Mesenchymal stem cell (in vitro differentiated cells and primary cell): Measurements from ENCODE around the gene TMEFF2.
A peak's percentile ranks its signal among the peaks of the same experiment; 100 is the strongest.

Source experiments
- DNase-seq: peaks from one replicate; pipeline ENCODE4 v3.0.0-alpha.2; 2013
- H2AFZ ChIP-seq: one replicate; pipeline ENCODE4 v1.6.1; 2013; ENCODE audit warnings: low read depth, mild to moderate bottlenecking, control low read depth, inconsistent platforms, low read length, moderate library complexity
- H2AK5ac ChIP-seq: 2 replicates; pipeline ENCODE4 v1.6.1; 2013; ENCODE audit warnings: low read length, moderate library complexity, mild to moderate bottlenecking, inconsistent platforms; ENCODE audit not compliant: severe bottlenecking
- H2BK120ac ChIP-seq: one replicate; pipeline ENCODE4 v1.6.1; 2013; ENCODE audit warnings: low read depth, mild to moderate bottlenecking, inconsistent platforms, low read length, moderate library complexity
- H2BK12ac ChIP-seq, 2 experiments: one replicate each; pipeline ENCODE4 v1.6.1; 2013; ENCODE audit warnings: inconsistent platforms in 2 of 2, low read length in 2 of 2, mild to moderate bottlenecking in 2 of 2, moderate library complexity in 2 of 2, control low read depth in 1 of 2
- H2BK15ac ChIP-seq: one replicate; pipeline ENCODE4 v1.6.1; 2013; ENCODE audit warnings: mild to moderate bottlenecking, low read depth, inconsistent platforms; ENCODE audit not compliant: poor library complexity, severe bottlenecking
- H2BK5ac ChIP-seq: 2 replicates; pipeline ENCODE4 v1.6.1; 2013; ENCODE audit warnings: low read depth, mild to moderate bottlenecking, low read length, control low read depth, inconsistent platforms; ENCODE audit not compliant: poor library complexity, severe bottlenecking
- H3K14ac ChIP-seq, 2 experiments: one replicate each; pipeline ENCODE4 v1.6.1; 2013; ENCODE audit warnings: inconsistent platforms in 2 of 2, low read length in 2 of 2, control low read depth in 1 of 2, mild to moderate bottlenecking in 1 of 2, moderate library complexity in 1 of 2
- H3K18ac ChIP-seq, 2 experiments: one replicate each; pipeline ENCODE4 v1.6.1; 2013; ENCODE audit warnings: inconsistent platforms in 2 of 2, low read length in 2 of 2, control low read depth in 1 of 2, low read depth in 1 of 2, mild to moderate bottlenecking in 1 of 2
- H3K23ac ChIP-seq, 2 experiments: one replicate each; pipeline ENCODE4 v1.6.1; 2013; ENCODE audit warnings: inconsistent platforms in 2 of 2, low read length in 2 of 2, mild to moderate bottlenecking in 2 of 2, moderate library complexity in 2 of 2, control low read depth in 1 of 2
- H3K27ac ChIP-seq: 2 replicates; pipeline ENCODE4 v1.5.1; 2013; ENCODE audit warnings: mild to moderate bottlenecking, moderate library complexity, low read length, control low read depth, inconsistent platforms; ENCODE audit not compliant: poor library complexity, severe bottlenecking
- H3K27me3 ChIP-seq, 2 experiments: 2 replicates each; pipeline versions ENCODE4 v1.6.1 to v1.7.0; 2013; ENCODE audit warnings: low read length in 2 of 2, mild to moderate bottlenecking in 2 of 2, moderate library complexity in 2 of 2, control low read depth in 1 of 2, inconsistent platforms in 1 of 2; ENCODE audit not compliant: control insufficient read depth in 1 of 2, insufficient read depth in 1 of 2
- H3K36me3 ChIP-seq, 2 experiments: 2 replicates each; pipeline versions ENCODE4 v1.6.1 to v1.7.0; 2013; ENCODE audit warnings: low read length in 2 of 2, control low read depth in 1 of 2, inconsistent platforms in 1 of 2, low read depth in 1 of 2, mild to moderate bottlenecking in 1 of 2; ENCODE audit not compliant: insufficient read depth in 2 of 2, control insufficient read depth in 1 of 2
- H3K4ac ChIP-seq, 2 experiments: one replicate each; pipeline ENCODE4 v1.6.1; 2013; ENCODE audit warnings: inconsistent platforms in 2 of 2, low read length in 2 of 2, mild to moderate bottlenecking in 2 of 2, moderate library complexity in 2 of 2, control low read depth in 1 of 2, low read depth in 1 of 2
- H3K4me1 ChIP-seq: 2 replicates; pipeline ENCODE4 v1.6.1; 2013; ENCODE audit warnings: low read depth, low read length, control low read depth; ENCODE audit not compliant: control insufficient read depth, insufficient read depth
- H3K4me2 ChIP-seq: 2 replicates; pipeline ENCODE4 v1.6.1; 2013; ENCODE audit warnings: low read length, mild to moderate bottlenecking, inconsistent platforms; ENCODE audit not compliant: poor library complexity, severe bottlenecking
- H3K4me3 ChIP-seq, 2 experiments: 2 replicates each; pipeline versions ENCODE4 v1.5.1 to v1.7.0; 2013; ENCODE audit warnings: low read length in 2 of 2, mild to moderate bottlenecking in 2 of 2, control low read depth in 1 of 2, low read depth in 1 of 2; ENCODE audit not compliant: insufficient read depth in 1 of 2
- H3K79me1 ChIP-seq: replicated peaks from 2 replicates; pipeline ENCODE4 v1.6.1; 2013; ENCODE audit warnings: mild to moderate bottlenecking, control low read depth, low read length, inconsistent platforms; ENCODE audit not compliant: poor library complexity, severe bottlenecking
- H3K9ac ChIP-seq: 2 replicates; pipeline ENCODE4 v1.7.0; 2013; ENCODE audit warnings: mild to moderate bottlenecking, low read length, moderate library complexity
- H3K9me3 ChIP-seq: 2 replicates; pipeline ENCODE4 v1.7.0; 2013; ENCODE audit warnings: mild to moderate bottlenecking, low read length; ENCODE audit not compliant: control insufficient read depth
- H4K8ac ChIP-seq: one replicate; pipeline ENCODE4 v1.6.1; 2013; ENCODE audit warnings: inconsistent platforms, mild to moderate bottlenecking, low read length, moderate library complexity
- H4K91ac ChIP-seq: one replicate; pipeline ENCODE4 v1.6.1; 2013; ENCODE audit warnings: mild to moderate bottlenecking, low read length, inconsistent platforms
- WGBS: methylation state at CpG from one replicate; pipeline ENCODE4 v1.1.7; 2013; ENCODE audit warnings: mixed read lengths; 5-methylcytosine and 5-hydroxymethylcytosine counted together

The TMEFF2 gene

DNA sequence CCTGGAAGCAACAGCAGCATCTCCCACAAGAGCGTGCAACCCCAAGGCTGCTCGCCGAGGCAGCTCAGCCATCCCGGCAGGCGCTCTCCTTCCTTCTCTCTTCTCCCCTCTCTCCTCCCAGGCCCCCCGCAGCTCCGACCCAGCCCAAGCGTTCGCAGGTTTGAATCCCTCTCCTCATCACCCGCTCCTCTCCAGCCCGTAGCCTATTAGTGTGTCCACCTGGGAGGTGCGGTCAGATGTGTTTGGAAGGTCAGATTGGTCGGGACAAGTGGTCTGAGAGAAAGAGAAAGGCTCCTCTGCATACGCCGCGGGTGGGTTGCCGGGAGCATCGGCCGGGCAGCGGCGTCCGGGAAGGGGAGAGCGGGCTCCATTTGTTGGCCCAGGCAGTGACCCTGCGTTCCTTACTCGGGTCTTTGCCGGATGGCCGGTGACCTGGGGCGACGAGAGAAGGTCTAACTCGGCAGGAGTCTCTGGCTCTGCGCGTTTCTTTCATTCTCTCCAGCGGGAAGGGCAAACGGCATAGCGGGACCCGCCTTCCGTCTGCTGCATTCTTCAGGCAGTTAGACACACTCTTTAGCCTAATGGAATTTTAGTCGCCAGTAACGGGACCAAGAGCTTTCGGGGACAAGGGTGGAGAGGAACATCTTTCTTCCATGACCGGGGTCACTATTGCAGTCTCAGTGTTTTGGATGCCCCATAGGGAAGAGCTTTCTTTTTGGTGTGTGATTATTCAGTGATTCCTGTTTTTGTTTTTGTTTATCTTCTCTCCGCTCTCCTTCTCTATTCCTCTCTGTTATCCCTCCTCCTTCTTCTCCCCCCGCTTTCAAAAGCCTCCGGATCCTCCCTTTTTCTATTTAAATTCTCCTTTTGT lies 1.1 kb upstream of the TMEFF2 start:
- Histone ChIP-seq H4K8ac (no peak overlapping the region), H3K14ac (no peak overlapping the region), H2AK5ac (no peak overlapping the region), H3K9me3 (no peaks in the 10 kb centered on the region), H3K27me3 (peaks cover 5 to 88% of the 10 kb centered on the region in 2 experiments), H3K9ac (peak overlapping the region; percentile 56), H3K27ac (no peak overlapping the region), H3K4me2 (peak overlapping the region; percentile 80), H3K18ac (no peak overlapping the region), H2BK12ac (no peak overlapping the region), H3K4me3 (peak overlapping the region; percentile 64 to 85), H4K91ac (no peak overlapping the region), H2BK15ac (no peak overlapping the region), H2AFZ (peak overlapping the region; percentile 1), H3K79me1 (no peaks in the 10 kb centered on the region), H3K4ac (no peak overlapping the region), H3K23ac (no peak overlapping the region), H2BK5ac (no peak overlapping the region), H3K36me3 (no peaks in the 10 kb centered on the region), H2BK120ac (no peak overlapping the region), H3K4me1 (peaks cover 14% of the 10 kb centered on the region)
- WGBS: 1% methylated on average over 38 of the region's 44 CpGs
- DNase-seq: peak; percentile 52

DNA sequence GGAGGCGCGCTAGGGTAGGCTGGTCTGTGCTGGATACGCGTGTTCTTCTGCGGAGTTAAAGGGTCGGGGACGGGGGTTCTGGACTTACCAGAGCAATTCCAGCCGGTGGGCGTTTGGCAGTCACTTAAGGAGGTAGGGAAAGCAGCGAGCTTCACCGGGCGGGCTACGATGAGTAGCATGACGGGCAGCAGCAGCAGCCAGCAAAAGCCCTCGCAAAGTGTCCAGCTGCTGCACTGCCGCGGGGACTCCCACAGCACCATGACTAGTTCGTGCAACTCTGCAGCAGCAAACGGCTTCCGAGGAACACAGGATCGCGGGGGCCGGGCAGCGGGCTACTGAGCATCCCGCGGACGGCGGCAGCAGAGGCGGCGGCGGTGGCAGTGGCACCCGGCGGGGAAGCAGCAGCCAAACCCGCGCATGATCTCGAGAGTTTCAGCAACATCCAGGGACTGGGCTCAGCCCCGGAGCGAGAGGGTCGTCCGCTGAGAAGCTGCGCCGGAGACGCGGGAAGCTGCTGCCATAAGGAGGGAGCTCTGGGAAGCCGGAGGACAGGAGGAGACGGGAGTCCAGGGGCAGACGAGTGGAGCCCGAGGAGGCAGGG lies 368 bp downstream of the TMEFF2 start:
- Histone ChIP-seq H3K14ac (no peak overlapping the region), H3K23ac (peak overlapping the region in 1 of 2 experiments; percentile 50), H4K8ac (no peak overlapping the region), H4K91ac (no peak overlapping the region), H3K4me2 (peak overlapping the region; percentile 80), H3K36me3 (no peaks in the 10 kb centered on the region), H3K9ac (no peak overlapping the region), H3K27ac (no peak overlapping the region), H2BK15ac (no peak overlapping the region), H3K79me1 (no peaks in the 10 kb centered on the region), H3K27me3 (peaks cover 5 to 83% of the 10 kb centered on the region in 2 experiments), H2BK5ac (no peak overlapping the region), H3K4me1 (peaks cover 14% of the 10 kb centered on the region), H3K9me3 (no peaks in the 10 kb centered on the region), H2BK12ac (no peak overlapping the region), H2AFZ (peak overlapping the region; percentile 46), H3K4ac (no peak overlapping the region), H2AK5ac (no peak overlapping the region), H3K18ac (no peak overlapping the region), H2BK120ac (no peak overlapping the region), H3K4me3 (peak overlapping the region; percentile 64 to 85)
- peak; percentile 41 for DNase-seq
- 2% methylated on average over 46 of the region's 48 CpGs for WGBS

DNA sequence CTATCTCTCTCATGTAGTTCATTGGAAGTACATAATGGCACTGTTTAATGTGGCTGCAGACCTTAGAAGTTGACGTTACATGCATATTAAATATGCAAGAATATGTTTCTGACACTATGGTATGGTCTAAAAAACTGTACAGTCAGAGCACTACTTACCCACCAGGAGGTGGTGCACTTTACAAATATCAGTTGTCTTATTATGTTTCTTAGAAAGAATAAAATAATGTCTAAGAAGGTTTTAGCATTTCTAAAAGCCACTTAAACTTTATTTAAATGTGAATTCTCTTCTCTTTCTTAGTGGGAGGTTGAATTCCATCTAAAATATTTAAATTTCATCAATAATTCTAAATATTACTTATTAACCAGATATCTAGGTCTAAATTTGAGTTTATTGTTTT lies 4.3 kb downstream of the TMEFF2 start:
- no CpG with 5 or more reads among the region's 1 CpG for WGBS
- Histone ChIP-seq H3K4me2 (no peak overlapping the region), H3K36me3 (no peaks in the 10 kb centered on the region)

DNA sequence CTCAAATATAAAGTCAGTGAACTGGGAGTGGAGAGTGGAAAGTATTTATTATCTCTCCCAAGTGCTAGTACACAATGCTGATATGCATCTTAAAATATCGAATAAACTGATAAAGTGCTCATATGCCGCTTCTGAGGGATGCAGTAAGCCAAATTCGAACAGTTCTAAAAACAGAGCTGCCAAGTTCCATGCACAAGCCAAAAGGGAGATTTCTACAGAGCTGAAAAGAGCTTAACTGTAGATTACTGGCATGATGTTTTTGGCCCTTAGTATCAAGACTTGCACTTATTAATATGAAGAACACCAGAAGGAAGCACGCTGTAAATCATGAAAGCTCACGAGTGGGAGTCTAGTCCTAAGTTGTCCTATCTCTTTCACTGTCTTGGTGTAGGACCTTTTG lies 7.9 kb downstream of the TMEFF2 start:
- no peak overlapping the region for H3K27ac ChIP-seq
- H3K4me2 ChIP-seq: no peak overlapping the region
- H3K14ac ChIP-seq: no peak overlapping the region
- no peak overlapping the region for H2BK120ac ChIP-seq
- H2BK12ac ChIP-seq: no peak overlapping the region
- no peak for DNase-seq
- no peak overlapping the region for H2AFZ ChIP-seq
- no peak overlapping the region for H3K9ac ChIP-seq
- H4K91ac ChIP-seq: no peak overlapping the region
- H3K4ac ChIP-seq: no peak overlapping the region
- H3K23ac ChIP-seq: no peak overlapping the region
- no peak overlapping the region for H3K18ac ChIP-seq
- H3K79me1 ChIP-seq: no peaks in the 10 kb centered on the region
- H3K36me3 ChIP-seq: no peaks in the 10 kb centered on the region
- no peak overlapping the region for H4K8ac ChIP-seq
- no peaks in the 10 kb centered on the region for H3K4me1 ChIP-seq
- no peak overlapping the region for H2BK5ac ChIP-seq
- H3K4me3 ChIP-seq: no peak overlapping the region
- H2AK5ac ChIP-seq: no peak overlapping the region
- peaks cover 0 to 7% of the 10 kb centered on the region in 2 experiments for H3K27me3 ChIP-seq
- WGBS: 96% methylated on average over 4 of the region's 5 CpGs
- no peaks in the 10 kb centered on the region for H3K9me3 ChIP-seq
- no peak overlapping the region for H2BK15ac ChIP-seq

More for the DNA sequence above, 4.3 kb downstream of the TMEFF2 start:
- Histone ChIP-seq H3K27ac (no peak overlapping the region), H3K4me3 (no peak overlapping the region), H4K8ac (no peak overlapping the region), H2BK12ac (no peak overlapping the region), H3K14ac (no peak overlapping the region), H3K9me3 (no peaks in the 10 kb centered on the region), H3K4me1 (peaks cover 11% of the 10 kb centered on the region), H4K91ac (no peak overlapping the region), H3K27me3 (peaks cover 5 to 44% of the 10 kb centered on the region in 2 experiments), H3K9ac (no peak overlapping the region), H3K18ac (no peak overlapping the region), H2AK5ac (no peak overlapping the region), H2BK5ac (no peak overlapping the region), H2BK120ac (no peak overlapping the region), H2AFZ (no peak overlapping the region), H3K4ac (no peak overlapping the region), H3K23ac (no peak overlapping the region), H2BK15ac (no peak overlapping the region), H3K79me1 (no peaks in the 10 kb centered on the region)
- peak; percentile 38 for DNase-seq
